H1 (cell line): ENCODE data around the gene RBL1. TPM values are rescaled to one million over a fixed set of nuclear protein-coding genes. Genes with fewer than 3 reads are reported as not detected.

Experiments
- PHF8 ChIP-seq: fragments of 200-600 bp; sonication (generic); conservative IDR thresholded peaks from 2 replicates; pipeline ENCODE4 v1.7.1; 2012; ENCODE audit warnings: low read depth, mild to moderate bottlenecking, inconsistent platforms, low read length, moderate library complexity
- POLR2AphosphoS5 ChIP-seq: IDR thresholded peaks from 2 replicates; pipeline ENCODE4 v1.6.1; 2011; ENCODE audit warnings: low read depth, low read length
- SAP30 ChIP-seq: fragments of 300-600 bp; sonication (generic); IDR thresholded peaks from 2 replicates; pipeline ENCODE4 v1.7.1; 2012; ENCODE audit warnings: low read length, moderate library complexity, mild to moderate bottlenecking, inconsistent platforms; ENCODE audit not compliant: insufficient read depth, insufficient replicate concordance
- polyA plus RNA-seq, 7 experiments: library from polyadenylated mRNA; depleted of rRNA in 3 of 7; stranded (reverse) in 5 of 7; unstranded in 2 of 7; fragments of >200 nt in 5 of 7; fragments of 200-250 nt in 2 of 7; gene quantifications; 1 replicate in 5 of 7; 2 replicates in 1 of 7; 4 replicates in 1 of 7; pipeline versions ENCODE4 v1.2.1 to v1.2.3, GENCODE V29; 2011 to 2013; ENCODE audit warnings: missing spikeins in 2 of 7, mixed read lengths in 2 of 7
- total RNA-seq: library from RNA; stranded (reverse); fragmentation: NEBNext Ultra II Directional; extraction: Animal tissue kit (Norgen Biotek cat#: 25700); gene quantifications from 2 replicates; pipeline ENCODE4 v1.2.1, GENCODE V29; 2021
- TF ChIP-seq, protein P1 (sequence below): fragments of 300-600 bp; sonication (generic); IDR thresholded peaks from 2 replicates; pipeline ENCODE4 v1.7.1; 2012; ENCODE audit warnings: low read length, moderate library complexity, mild to moderate bottlenecking, inconsistent platforms; ENCODE audit not compliant: insufficient replicate concordance
- TF ChIP-seq, protein P2 (sequence below): IDR thresholded peaks from 2 replicates; pipeline ENCODE4 v1.6.1; 2012; ENCODE audit warnings: low read length, inconsistent platforms
- TF ChIP-seq, protein P3 (sequence below): IDR thresholded peaks from 2 replicates; pipeline ENCODE4 v1.6.1; 2011; ENCODE audit warnings: low read depth, mild to moderate bottlenecking, low read length; ENCODE audit not compliant: insufficient read depth

The RBL1 gene
- total and polyA plus RNA-seq, 2 of the 8 experiments (the other 6 are each of a cell fraction or from before 2014, with no cell fraction given): 3.2 to 12.3 TPM

DNA sequence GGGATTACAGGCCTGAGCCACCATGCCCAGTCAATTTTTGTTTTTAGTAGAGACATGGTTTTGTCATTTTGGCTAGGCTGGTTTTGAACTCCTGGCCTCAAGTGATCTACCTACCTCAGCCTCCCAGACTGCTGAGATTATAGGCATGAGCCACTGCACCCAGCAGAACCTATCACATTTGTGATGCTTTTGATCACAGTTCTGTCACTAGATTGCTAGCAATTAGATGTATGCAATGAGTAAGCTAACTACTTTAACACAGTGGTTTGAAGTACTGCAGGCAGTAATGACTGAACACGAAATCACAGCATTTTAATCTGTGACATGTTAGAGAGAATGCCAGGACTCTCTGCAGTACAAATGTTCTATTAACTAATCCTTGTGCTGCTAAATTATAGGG, 124.7 kb downstream of the RBL1 start (continued):
- TF ChIP-seq, protein P1, sequence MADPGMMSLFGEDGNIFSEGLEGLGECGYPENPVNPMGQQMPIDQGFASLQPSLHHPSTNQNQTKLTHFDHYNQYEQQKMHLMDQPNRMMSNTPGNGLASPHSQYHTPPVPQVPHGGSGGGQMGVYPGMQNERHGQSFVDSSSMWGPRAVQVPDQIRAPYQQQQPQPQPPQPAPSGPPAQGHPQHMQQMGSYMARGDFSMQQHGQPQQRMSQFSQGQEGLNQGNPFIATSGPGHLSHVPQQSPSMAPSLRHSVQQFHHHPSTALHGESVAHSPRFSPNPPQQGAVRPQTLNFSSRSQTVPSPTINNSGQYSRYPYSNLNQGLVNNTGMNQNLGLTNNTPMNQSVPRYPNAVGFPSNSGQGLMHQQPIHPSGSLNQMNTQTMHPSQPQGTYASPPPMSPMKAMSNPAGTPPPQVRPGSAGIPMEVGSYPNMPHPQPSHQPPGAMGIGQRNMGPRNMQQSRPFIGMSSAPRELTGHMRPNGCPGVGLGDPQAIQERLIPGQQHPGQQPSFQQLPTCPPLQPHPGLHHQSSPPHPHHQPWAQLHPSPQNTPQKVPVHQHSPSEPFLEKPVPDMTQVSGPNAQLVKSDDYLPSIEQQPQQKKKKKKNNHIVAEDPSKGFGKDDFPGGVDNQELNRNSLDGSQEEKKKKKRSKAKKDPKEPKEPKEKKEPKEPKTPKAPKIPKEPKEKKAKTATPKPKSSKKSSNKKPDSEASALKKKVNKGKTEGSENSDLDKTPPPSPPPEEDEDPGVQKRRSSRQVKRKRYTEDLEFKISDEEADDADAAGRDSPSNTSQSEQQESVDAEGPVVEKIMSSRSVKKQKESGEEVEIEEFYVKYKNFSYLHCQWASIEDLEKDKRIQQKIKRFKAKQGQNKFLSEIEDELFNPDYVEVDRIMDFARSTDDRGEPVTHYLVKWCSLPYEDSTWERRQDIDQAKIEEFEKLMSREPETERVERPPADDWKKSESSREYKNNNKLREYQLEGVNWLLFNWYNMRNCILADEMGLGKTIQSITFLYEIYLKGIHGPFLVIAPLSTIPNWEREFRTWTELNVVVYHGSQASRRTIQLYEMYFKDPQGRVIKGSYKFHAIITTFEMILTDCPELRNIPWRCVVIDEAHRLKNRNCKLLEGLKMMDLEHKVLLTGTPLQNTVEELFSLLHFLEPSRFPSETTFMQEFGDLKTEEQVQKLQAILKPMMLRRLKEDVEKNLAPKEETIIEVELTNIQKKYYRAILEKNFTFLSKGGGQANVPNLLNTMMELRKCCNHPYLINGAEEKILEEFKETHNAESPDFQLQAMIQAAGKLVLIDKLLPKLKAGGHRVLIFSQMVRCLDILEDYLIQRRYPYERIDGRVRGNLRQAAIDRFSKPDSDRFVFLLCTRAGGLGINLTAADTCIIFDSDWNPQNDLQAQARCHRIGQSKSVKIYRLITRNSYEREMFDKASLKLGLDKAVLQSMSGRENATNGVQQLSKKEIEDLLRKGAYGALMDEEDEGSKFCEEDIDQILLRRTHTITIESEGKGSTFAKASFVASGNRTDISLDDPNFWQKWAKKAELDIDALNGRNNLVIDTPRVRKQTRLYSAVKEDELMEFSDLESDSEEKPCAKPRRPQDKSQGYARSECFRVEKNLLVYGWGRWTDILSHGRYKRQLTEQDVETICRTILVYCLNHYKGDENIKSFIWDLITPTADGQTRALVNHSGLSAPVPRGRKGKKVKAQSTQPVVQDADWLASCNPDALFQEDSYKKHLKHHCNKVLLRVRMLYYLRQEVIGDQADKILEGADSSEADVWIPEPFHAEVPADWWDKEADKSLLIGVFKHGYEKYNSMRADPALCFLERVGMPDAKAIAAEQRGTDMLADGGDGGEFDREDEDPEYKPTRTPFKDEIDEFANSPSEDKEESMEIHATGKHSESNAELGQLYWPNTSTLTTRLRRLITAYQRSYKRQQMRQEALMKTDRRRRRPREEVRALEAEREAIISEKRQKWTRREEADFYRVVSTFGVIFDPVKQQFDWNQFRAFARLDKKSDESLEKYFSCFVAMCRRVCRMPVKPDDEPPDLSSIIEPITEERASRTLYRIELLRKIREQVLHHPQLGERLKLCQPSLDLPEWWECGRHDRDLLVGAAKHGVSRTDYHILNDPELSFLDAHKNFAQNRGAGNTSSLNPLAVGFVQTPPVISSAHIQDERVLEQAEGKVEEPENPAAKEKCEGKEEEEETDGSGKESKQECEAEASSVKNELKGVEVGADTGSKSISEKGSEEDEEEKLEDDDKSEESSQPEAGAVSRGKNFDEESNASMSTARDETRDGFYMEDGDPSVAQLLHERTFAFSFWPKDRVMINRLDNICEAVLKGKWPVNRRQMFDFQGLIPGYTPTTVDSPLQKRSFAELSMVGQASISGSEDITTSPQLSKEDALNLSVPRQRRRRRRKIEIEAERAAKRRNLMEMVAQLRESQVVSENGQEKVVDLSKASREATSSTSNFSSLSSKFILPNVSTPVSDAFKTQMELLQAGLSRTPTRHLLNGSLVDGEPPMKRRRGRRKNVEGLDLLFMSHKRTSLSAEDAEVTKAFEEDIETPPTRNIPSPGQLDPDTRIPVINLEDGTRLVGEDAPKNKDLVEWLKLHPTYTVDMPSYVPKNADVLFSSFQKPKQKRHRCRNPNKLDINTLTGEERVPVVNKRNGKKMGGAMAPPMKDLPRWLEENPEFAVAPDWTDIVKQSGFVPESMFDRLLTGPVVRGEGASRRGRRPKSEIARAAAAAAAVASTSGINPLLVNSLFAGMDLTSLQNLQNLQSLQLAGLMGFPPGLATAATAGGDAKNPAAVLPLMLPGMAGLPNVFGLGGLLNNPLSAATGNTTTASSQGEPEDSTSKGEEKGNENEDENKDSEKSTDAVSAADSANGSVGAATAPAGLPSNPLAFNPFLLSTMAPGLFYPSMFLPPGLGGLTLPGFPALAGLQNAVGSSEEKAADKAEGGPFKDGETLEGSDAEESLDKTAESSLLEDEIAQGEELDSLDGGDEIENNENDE: no peak
- TF ChIP-seq, protein P2, sequence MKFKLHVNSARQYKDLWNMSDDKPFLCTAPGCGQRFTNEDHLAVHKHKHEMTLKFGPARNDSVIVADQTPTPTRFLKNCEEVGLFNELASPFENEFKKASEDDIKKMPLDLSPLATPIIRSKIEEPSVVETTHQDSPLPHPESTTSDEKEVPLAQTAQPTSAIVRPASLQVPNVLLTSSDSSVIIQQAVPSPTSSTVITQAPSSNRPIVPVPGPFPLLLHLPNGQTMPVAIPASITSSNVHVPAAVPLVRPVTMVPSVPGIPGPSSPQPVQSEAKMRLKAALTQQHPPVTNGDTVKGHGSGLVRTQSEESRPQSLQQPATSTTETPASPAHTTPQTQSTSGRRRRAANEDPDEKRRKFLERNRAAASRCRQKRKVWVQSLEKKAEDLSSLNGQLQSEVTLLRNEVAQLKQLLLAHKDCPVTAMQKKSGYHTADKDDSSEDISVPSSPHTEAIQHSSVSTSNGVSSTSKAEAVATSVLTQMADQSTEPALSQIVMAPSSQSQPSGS: no peak
- no peak for TF ChIP-seq SAP30
- TF ChIP-seq POLR2AphosphoS5: no peak
- TF ChIP-seq, protein P3, sequence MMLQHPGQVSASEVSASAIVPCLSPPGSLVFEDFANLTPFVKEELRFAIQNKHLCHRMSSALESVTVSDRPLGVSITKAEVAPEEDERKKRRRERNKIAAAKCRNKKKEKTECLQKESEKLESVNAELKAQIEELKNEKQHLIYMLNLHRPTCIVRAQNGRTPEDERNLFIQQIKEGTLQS: no peak
- TF ChIP-seq PHF8: no peak
